Activated CD8-positive, alpha-beta memory T cell treated with anti-CD3 and anti-CD28 coated beads, Interleukin-2, amount 50 U/mL, for 24 hours (primary cell): ENCODE measurements around the gene SLC19A1.
A peak's percentile ranks its signal among the peaks of the same experiment; 100 is the strongest.

ENCODE experiments used
- DNase-seq: peaks from one replicate; pipeline ENCODE4 v3.0.0-alpha.2; 2020; ENCODE audit errors: extremely low read depth

The SLC19A1 gene

GRCh38 chr21:45493401-45494001, 48.7 kb downstream of the SLC19A1 start:
- DNase-seq: no peak

GRCh38 chr21:45492765-45493164, 49.5 kb downstream of the SLC19A1 start:
- DNase-seq: no peak

GRCh38 chr21:45491623-45492022, 50.6 kb downstream of the SLC19A1 start:
- no peak for DNase-seq

GRCh38 chr21:45491056-45491455, 51.2 kb downstream of the SLC19A1 start:
- DNase-seq: no peak

GRCh38 chr21:45490049-45490731, 52.0 kb downstream of the SLC19A1 start:
- no peak for DNase-seq

- DNase-seq: no peak
Measured at GRCh38 chr21:45489722-45489982, 52.6 kb downstream of the SLC19A1 start.

- no peak for DNase-seq
Measured at GRCh38 chr21:45488931-45489721, 53.1 kb downstream of the SLC19A1 start.

GRCh38 chr21:45487891-45488600, 54.2 kb downstream of the SLC19A1 start:
- no peak for DNase-seq

- no peak for DNase-seq
Measured at GRCh38 chr21:45487161-45487806, 55.0 kb downstream of the SLC19A1 start.

GRCh38 chr21:45486443-45487160, 55.6 kb downstream of the SLC19A1 start:
- DNase-seq: no peak

- no peak for DNase-seq
Measured at GRCh38 chr21:45485686-45486442, 56.4 kb downstream of the SLC19A1 start.

GRCh38 chr21:45484318-45484717, 57.9 kb downstream of the SLC19A1 start:
- no peak for DNase-seq

- DNase-seq: peak; percentile 8
Measured at GRCh38 chr21:45482899-45483821, 59.1 kb downstream of the SLC19A1 start.

- DNase-seq: no peak
Measured at GRCh38 chr21:45481977-45482898, 60.0 kb downstream of the SLC19A1 start.

GRCh38 chr21:45481566-45481965, 60.7 kb downstream of the SLC19A1 start:
- DNase-seq: no peak

GRCh38 chr21:45480701-45481500, 61.3 kb downstream of the SLC19A1 start:
- DNase-seq: no peak
